Measurements from ENCODE around the gene CBX1. TPM values are rescaled to one million over a fixed set of nuclear protein-coding genes. Genes with fewer than 3 reads are reported as not detected.

CBX1 gene
- total and polyA plus RNA-seq, 2 of the 13 experiments (the other 11 are each of a cell fraction or from before 2014, with no cell fraction given), result 17.8 to 108 TPM

DNA sequence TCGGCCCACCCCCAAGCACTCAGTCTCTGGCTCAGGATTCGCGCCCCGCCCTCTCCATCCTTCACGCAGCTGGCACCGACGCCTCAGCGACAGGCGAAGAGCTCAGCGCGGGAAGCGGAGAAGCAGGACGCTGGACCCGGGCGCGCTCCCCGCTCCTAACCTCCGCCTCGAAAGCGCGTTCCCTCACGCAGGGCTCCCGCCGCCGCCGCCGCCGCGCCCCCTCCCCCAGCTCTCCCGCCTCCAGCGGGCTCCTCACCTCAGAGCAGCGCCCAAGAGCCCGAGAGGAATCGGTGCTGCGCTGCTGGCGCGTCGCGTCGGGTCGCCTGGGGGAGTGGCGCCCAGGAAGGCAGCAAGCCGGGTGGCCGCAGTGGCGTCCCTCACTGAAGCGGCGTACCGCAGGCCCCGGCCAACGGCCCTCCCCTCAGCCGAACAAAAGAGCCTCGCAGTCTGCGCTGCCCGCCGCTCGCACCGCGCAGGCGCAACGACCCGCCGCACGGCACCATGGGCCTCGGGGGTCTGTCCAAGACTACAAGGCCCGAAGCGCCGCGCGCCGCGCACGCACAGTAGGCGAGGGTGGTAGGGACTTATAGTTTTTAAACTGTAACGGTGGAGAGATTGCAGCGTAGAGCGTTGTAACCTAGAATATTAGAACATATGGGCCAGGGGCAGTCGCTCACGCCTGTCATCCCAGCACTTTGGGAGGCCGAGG, at the start of gene CBX1 (continued):
- TF ChIP-seq, protein P1, sequence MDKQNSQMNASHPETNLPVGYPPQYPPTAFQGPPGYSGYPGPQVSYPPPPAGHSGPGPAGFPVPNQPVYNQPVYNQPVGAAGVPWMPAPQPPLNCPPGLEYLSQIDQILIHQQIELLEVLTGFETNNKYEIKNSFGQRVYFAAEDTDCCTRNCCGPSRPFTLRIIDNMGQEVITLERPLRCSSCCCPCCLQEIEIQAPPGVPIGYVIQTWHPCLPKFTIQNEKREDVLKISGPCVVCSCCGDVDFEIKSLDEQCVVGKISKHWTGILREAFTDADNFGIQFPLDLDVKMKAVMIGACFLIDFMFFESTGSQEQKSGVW (CRISPR knock-in tag; IDR thresholded peaks at IDR 0.05; ENCODE audit: borderline replicate concordance), result no peak
- TF ChIP-seq ZNF441 (CRISPR knock-in tag; IDR thresholded peaks at IDR 0.05; ENCODE audit: borderline replicate concordance), result peak; percentile 71
- peak; percentile 46; the same call in 1 of the 2 replicates for TF ChIP-seq ELF1 (CRISPR knock-in tag; IDR thresholded peaks at IDR 0.05)
- TF ChIP-seq HHEX (CRISPR knock-in tag; IDR thresholded peaks at IDR 0.05), result no peak
- TF ChIP-seq, protein P2, sequence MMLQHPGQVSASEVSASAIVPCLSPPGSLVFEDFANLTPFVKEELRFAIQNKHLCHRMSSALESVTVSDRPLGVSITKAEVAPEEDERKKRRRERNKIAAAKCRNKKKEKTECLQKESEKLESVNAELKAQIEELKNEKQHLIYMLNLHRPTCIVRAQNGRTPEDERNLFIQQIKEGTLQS (CRISPR knock-in tag; IDR thresholded peaks at IDR 0.05), result peak; percentile 62
- TF ChIP-seq, protein P3, sequence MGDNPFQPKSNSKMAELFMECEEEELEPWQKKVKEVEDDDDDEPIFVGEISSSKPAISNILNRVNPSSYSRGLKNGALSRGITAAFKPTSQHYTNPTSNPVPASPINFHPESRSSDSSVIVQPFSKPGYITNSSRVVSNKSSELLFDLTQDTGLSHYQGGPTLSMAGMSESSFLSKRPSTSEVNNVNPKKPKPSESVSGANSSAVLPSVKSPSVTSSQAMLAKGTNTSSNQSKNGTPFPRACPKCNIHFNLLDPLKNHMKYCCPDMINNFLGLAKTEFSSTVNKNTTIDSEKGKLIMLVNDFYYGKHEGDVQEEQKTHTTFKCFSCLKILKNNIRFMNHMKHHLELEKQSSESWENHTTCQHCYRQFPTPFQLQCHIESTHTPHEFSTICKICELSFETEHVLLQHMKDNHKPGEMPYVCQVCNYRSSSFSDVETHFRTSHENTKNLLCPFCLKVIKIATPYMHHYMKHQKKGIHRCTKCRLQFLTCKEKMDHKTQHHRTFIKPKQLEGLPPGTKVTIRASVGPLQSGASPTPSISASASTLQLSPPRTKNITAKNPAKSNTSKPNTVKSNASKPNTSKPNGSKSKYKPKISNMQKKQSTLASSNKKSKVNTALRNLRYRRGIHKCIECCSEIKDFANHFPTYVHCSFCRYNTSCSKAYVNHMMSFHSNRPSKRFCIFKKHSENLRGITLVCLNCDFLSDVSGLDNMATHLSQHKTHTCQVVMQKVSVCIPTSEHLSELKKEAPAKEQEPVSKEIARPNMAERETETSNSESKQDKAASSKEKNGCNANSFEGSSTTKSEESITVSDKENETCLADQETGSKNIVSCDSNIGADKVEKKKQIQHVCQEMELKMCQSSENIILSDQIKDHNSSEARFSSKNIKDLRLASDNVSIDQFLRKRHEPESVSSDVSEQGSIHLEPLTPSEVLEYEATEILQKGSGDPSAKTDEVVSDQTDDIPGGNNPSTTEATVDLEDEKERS (CRISPR knock-in tag; IDR thresholded peaks at IDR 0.05), result no peak
- TF ChIP-seq SRY (CRISPR knock-in tag; IDR thresholded peaks at IDR 0.05), result peak; percentile 97
- TF ChIP-seq, protein P4, sequence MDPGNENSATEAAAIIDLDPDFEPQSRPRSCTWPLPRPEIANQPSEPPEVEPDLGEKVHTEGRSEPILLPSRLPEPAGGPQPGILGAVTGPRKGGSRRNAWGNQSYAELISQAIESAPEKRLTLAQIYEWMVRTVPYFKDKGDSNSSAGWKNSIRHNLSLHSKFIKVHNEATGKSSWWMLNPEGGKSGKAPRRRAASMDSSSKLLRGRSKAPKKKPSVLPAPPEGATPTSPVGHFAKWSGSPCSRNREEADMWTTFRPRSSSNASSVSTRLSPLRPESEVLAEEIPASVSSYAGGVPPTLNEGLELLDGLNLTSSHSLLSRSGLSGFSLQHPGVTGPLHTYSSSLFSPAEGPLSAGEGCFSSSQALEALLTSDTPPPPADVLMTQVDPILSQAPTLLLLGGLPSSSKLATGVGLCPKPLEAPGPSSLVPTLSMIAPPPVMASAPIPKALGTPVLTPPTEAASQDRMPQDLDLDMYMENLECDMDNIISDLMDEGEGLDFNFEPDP (CRISPR knock-in tag; conservative IDR thresholded peaks at IDR 0.05), result no peak
- TF ChIP-seq CREB1 (IDR thresholded peaks at IDR 0.05), result no peak
- TF ChIP-seq CREB1 (CRISPR knock-in tag; IDR thresholded peaks at IDR 0.05), result peak; percentile 59; the same call in 1 of the 2 replicates
- TF ChIP-seq, protein P5, sequence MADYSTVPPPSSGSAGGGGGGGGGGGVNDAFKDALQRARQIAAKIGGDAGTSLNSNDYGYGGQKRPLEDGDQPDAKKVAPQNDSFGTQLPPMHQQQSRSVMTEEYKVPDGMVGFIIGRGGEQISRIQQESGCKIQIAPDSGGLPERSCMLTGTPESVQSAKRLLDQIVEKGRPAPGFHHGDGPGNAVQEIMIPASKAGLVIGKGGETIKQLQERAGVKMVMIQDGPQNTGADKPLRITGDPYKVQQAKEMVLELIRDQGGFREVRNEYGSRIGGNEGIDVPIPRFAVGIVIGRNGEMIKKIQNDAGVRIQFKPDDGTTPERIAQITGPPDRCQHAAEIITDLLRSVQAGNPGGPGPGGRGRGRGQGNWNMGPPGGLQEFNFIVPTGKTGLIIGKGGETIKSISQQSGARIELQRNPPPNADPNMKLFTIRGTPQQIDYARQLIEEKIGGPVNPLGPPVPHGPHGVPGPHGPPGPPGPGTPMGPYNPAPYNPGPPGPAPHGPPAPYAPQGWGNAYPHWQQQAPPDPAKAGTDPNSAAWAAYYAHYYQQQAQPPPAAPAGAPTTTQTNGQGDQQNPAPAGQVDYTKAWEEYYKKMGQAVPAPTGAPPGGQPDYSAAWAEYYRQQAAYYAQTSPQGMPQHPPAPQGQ (CRISPR knock-in tag; IDR thresholded peaks at IDR 0.05; ENCODE audit: borderline replicate concordance), result no peak
- TF ChIP-seq, protein P6, sequence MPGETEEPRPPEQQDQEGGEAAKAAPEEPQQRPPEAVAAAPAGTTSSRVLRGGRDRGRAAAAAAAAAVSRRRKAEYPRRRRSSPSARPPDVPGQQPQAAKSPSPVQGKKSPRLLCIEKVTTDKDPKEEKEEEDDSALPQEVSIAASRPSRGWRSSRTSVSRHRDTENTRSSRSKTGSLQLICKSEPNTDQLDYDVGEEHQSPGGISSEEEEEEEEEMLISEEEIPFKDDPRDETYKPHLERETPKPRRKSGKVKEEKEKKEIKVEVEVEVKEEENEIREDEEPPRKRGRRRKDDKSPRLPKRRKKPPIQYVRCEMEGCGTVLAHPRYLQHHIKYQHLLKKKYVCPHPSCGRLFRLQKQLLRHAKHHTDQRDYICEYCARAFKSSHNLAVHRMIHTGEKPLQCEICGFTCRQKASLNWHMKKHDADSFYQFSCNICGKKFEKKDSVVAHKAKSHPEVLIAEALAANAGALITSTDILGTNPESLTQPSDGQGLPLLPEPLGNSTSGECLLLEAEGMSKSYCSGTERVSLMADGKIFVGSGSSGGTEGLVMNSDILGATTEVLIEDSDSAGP (CRISPR knock-in tag; IDR thresholded peaks at IDR 0.05; ENCODE audit: borderline replicate concordance), result peak; percentile 95
- TF ChIP-seq ZNF816 (CRISPR knock-in tag; IDR thresholded peaks at IDR 0.05; ENCODE audit: borderline replicate concordance), result no peak
- TF ChIP-seq TOE1 (CRISPR knock-in tag; IDR thresholded peaks at IDR 0.05), result peak; percentile 30; the same call in 1 of the 2 replicates
- TF ChIP-seq RXRA (CRISPR knock-in tag; IDR thresholded peaks at IDR 0.05), result peak; percentile 76
- TF ChIP-seq ARNT (IDR thresholded peaks at IDR 0.05), result no peak
- peak; percentile 95; the same call in 1 of the 2 replicates for TF ChIP-seq ZSCAN29 (CRISPR knock-in tag; conservative IDR thresholded peaks at IDR 0.05)
- TF ChIP-seq TCF7L2 (IDR thresholded peaks at IDR 0.05; ENCODE audit: low read depth, low read length), result no peak
- TF ChIP-seq CC2D1A (CRISPR knock-in tag; IDR thresholded peaks at IDR 0.05), result no peak
- TF ChIP-seq HOXA7 (CRISPR knock-in tag; IDR thresholded peaks at IDR 0.05), result no peak
- TF ChIP-seq TRIM24 (CRISPR knock-in tag; IDR thresholded peaks at IDR 0.05), result no peak
